HL-60/S4 (cell line): ENCODE data around the gene ATP13A5.

Experiments
- in situ Hi-C: fragments of 300-500 bp; cut with MboI; formaldehyde crosslinking; loops from 2 replicates; pipeline ENCODE4 v1.14.3; 2022; ENCODE audit warnings: low sequenced_read_pairs

ATP13A5 gene

DNA sequence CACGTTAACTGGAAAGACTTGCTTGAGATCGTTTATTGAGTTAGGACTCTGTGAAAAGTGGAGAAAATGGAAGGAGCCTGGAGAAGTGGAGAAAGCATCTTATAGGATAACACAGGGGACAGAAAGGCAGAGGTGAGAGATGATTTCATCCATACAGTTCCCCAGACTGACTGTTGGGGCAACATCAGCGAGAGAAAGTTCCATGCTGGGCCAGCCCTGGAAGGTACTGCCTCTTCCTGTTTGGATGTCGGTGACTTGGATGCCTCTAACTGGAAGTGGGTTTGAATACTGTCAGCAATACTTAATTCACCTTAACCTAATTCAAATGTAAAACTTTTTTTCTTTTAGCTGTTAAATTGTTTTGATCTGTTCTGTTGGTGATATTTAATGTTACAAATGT lies 32.3 kb downstream of the ATP13A5 start:
- in situ Hi-C loops = no loop called here

DNA sequence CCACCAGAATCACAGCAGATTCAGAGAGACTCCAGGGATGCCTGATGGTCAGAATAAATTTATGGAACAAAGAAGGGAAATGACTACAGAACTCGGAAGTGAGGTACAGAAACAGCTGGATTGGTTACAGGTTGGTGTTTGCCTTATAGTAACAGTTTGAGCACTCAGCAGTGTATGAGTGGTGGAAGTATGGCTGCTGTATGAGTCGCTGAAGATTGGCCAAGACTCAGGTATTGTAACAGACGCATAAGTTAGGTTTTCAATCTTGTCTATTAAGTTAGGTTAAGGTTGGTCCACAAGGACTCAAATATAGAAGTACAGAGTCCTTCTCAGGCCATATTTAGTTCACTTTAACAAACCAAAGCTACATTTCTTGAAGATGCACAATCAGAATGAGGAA lies 33.1 kb downstream of the ATP13A5 start:
- in situ Hi-C loops = no loop called here

DNA sequence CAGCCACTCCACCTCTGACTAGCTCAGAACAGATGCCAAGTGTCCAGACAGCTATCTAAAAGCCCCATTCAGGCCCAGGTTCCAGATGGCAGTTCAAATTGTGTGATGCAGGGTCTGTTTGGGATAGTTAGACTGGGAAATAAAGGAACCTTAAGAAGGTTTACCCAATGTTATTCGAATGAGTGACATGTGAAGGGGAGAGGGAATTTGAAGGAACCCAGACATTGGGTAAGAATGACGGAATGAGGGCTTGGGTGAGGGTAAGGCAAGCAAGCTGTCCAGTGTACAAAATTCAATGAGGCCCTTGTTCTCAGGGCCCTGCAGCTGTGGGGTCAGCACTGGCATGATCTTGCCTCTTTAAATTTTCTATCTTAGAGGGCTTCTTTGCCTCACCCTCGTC lies 34.1 kb downstream of the ATP13A5 start:
- in situ Hi-C loops = no loop called here

DNA sequence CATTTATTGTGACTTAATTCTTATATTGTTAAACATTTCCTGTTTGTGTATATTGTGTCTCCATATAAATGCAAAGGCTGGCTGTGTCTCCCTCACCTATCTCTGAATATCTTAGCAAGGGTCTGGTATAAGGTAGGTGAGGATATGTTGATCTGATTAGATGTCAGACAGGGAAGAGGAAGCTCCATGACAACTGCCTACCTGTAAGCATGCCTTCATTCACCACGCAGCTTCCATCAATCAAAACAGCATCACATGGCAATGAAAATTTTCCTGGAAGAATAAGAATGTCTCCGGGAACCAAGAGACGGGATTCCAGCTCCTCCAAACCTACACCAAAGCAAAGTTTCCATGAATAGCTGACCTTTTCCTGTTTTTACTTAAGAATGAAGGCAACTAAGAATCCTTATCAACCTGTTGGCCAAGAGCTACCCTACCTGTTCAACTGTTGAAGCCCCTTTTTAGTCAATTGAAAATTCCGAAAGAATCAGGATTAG lies 34.8 kb downstream of the ATP13A5 start:
- in situ Hi-C loops = no loop called here

DNA sequence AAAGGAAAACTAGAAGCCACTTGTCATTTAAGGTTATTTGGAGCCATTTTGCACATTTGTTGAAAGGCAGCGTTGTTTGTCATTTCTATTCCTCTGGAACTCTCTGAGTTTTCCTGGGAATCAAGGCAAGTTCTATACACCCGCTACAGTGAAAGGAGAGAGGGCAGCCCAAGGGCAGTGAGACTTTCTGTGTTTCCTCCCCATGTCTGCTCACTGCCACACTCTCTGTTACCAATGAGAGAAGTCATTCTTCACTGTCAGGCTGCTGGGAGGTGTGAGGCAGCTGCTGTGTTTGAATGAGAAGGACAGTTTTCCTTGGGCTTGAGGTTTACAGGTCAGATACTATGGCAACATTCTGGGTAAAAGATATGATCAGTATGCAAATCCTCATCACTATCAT lies 36.0 kb downstream of the ATP13A5 start:
- in situ Hi-C loops = no loop called here

DNA sequence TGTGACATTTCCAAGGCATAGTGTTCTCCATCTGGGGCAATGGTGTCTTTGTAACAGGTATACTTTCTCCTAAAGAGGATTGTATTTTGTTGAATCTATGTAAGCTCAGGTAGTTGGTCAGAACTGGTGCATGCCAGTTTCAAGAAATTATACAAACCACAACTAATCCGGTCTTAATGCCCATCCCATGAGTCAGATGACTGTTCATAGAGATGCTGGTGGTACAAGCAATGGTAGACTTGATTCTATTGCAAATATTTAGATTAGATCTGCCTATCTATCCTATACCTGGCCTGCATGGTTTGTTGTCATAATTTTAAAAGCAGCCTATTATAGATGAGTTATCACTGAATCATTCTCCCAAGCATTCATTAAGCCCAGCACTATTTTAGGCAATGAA lies 43.5 kb downstream of the ATP13A5 start:
- in situ Hi-C loops = no loop called here

DNA sequence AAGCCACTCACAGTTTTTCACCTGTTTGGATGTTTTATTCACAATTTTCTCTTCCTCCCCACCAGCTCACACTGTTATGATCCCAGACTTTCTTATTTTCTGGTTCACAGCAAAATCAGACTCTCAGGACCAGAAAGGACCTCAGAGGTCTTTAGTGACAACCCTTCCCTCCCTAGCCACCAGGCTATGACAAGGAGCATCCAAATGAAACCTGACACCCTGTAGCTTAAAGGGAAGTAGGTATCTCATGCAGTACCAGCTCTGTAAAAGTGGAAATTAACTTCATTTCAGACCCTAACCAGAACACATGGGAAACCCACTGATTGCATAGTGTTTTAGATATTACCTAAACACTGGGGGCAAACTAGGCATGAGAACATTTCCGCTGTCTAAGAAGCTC lies 45.3 kb downstream of the ATP13A5 start:
- in situ Hi-C loops = no loop called here

GRCh38 chr3:193330555-193331204 lies 47.9 kb downstream of the ATP13A5 start:
- in situ Hi-C loops = no loop called here

DNA sequence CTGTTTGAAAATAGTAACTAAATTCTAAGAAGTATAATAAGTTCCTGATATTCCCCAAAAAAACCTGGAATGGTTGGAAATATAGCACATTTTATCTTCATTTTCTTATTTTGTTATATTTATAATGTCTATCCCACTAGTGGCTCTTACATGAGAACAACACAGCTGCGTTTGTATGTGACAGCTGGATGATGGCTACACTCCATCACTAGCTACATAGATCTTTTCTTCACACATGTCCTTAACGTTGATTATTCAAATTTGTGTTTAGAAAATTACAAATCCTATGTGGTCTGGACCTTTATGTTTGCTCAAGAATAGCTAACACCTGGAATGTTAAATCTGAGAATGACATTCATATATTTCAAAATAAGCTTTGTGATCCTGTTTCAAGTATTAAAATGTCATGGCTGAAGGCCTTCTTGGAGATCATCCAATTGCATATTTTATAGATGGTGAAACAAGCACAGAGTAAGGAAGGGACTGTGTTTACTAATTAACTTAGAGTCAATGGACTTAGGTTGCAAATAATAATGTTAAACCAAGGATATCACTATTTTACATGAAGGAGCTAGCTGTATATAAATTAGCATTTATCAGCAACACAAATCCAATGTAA lies 60.8 kb downstream of the ATP13A5 start:
- in situ Hi-C loops = no loop called here

GRCh38 chr3:193314161-193314560 lies 64.4 kb downstream of the ATP13A5 start:
- in situ Hi-C loops = no loop called here

- in situ Hi-C loops = no loop called here
Observed at GRCh38 chr3:193313061-193313958, 65.2 kb downstream of the ATP13A5 start.

DNA sequence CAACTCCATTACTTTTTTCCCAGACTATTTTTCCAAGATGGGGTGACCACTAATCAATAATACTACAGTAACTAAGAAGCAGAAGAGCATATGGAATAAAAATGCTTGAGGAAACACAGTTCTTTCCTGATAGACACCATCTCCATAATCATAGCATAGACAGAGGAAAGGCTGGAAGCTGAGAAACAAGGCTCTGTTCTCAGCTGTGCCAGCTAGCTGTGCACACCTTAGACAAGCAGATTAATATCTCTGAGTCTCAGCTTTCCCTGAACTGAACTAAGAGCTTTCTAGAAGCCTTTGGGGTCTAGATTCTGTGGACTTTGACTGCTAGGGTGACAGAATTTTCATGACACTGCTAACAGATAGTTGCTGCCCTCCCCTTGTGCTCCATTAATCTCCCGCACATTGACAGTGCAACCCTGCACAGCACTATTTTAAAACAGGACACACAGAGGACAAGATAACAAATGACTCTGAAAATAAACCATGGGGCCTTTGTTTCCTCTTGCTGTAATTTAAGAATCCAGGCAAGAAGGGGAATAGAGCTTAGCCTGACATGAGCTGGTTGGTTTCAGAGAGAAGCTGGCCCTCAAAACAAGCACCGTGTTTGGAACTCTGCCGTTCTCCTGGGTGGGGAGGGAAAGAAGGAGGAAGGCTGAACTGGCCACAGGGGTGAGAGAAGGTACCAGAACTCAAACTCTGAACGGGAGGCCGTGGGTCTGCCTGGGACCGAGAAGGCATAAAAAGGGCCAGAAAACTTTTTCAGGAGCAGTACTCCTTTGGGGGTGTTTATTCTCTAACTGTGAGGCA lies 67.4 kb downstream of the ATP13A5 start:
- in situ Hi-C loops = no loop called here

- in situ Hi-C loops = no loop called here
Observed at GRCh38 chr3:193305356-193305755, 73.2 kb downstream of the ATP13A5 start.

DNA sequence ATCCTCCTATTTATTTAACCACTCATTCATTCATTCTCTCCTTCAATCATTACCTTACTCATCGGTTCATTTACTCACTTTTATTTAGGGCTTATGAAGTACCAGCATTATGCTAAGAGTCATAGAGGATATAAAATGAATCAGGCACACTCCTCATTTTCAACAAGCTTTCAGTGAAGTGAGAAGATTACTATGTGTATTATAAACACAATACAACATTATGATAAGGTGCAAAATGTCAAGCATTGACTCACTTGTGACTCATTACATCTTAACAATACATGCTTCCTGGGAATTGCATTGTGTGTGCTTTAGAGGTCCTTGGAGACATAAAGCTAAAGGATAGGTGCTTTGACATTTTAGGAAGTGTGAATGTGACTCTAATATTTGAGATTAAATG lies 77.1 kb downstream of the ATP13A5 start:
- in situ Hi-C loops = no loop called here

GRCh38 chr3:193297421-193297820 lies 81.1 kb downstream of the ATP13A5 start:
- in situ Hi-C loops = no loop called here

DNA sequence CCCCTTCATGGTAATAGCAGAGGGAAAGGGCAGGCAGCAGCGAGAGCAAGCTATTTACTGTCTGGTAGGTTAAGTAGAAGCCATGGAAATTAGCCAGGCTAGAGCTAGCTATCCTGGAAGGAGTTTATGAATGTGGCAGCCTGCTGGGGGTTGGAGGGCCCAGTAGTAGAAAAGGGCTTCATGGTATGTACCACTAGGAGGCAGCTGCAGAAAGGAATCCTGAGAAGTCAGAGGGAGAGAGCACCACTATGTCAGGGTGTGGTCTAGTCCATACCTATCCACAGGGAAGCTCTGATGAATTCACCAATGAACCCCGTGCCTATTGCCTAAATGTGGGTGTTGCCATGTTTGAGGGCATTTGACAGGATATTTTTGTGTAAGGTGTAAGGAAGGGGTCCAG lies 82.6 kb downstream of the ATP13A5 start:
- in situ Hi-C loops = no loop called here

DNA sequence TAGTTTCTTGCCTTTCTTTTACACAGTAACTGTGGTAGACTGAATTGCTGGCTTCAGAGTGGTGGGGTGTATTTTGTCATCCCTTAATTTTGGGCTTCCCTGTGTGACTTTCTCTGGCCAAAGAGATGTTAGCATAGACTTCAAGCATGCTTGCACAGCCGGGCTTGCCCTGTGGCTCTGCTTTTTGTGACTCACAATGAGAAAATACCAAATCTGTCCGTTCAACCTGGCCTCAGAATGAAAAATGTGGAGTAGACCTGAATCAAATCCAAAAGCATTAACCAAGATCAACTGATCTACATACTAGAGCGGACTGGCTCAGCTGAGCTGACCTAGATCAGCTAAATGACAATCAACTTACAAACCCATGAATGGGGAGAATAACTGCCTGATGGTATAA lies 86.2 kb downstream of the ATP13A5 start:
- in situ Hi-C loops = no loop called here

GRCh38 chr3:193271101-193271840 lies 107.3 kb downstream of the ATP13A5 start:
- in situ Hi-C loops = no loop called here

- in situ Hi-C loops = no loop called here
Observed at GRCh38 chr3:193270451-193270850, 108.1 kb downstream of the ATP13A5 start.

DNA sequence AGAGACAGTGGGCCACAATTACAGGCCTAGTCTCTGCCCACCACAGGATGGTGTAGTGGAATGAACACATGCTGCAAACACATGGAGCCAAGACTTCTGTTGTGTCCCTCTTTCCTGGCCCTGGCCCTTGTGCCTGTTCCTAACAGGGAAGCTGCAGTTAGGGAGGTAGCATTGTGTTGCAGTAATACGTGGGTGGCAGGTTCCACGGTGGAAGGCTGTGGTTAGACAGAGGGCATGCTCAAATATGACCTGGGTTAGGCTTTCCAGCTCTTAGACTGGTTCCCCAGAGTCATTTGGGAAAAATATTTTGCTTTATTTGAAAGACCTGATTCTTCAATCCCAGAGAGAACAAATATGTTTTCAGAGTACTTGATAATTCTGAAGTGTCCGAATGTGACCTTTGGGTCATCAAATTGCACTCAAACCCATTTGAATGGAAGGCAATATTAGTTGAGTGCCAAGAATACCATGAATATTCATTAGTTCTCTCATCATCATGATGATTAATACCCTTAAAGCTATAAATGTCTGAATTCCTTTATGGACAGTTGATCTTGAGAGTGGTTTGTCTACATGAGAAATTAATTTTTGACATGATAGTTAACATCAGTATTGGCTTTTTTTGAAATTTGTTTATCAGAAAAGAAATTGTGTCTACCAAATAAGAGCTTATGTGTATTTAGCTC lies 109.1 kb downstream of the ATP13A5 start:
- in situ Hi-C loops = no loop called here
